Uterus (tissue), 2 donors: ENCODE measurements around the gene DEAF1.

ENCODE experiments used
- POLR2A ChIP-seq, 2 donors: fragments of 450-650 bp; IDR thresholded peaks; one replicate each; pipeline ENCODE4 v1.6.1; 2016; ENCODE audit warnings: antibody characterized with exemption in 2 of 2, mild to moderate bottlenecking in 1 of 2, moderate library complexity in 1 of 2
- TF ChIP-seq, protein P1 (sequence below), 4 experiments: fragments of 200-600 bp in 2 of 4; fragments of 450-650 bp in 2 of 4; sonication (generic) in 2 of 4; IDR thresholded peaks; one replicate each; pipeline ENCODE4 v1.5.1; 2016 to 2019; ENCODE audit warnings: antibody characterized with exemption in 4 of 4, mild to moderate bottlenecking in 2 of 4, moderate library complexity in 1 of 4

DNA sequence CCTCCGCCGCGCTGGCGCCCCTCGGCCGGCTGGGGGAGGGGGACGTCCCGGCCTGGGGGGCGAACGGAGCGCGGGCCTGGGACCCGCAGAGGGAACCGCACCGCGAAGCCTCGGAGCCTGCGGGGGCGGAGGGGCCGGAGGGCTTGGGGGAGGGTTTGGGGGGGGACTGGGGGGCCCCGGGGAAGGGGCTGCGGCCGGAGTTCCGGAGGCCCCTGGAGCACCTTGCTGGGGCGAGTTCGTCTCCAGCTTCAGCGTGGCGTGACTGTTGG, 67.8 kb downstream of the DEAF1 start:
- TF ChIP-seq, protein P1, sequence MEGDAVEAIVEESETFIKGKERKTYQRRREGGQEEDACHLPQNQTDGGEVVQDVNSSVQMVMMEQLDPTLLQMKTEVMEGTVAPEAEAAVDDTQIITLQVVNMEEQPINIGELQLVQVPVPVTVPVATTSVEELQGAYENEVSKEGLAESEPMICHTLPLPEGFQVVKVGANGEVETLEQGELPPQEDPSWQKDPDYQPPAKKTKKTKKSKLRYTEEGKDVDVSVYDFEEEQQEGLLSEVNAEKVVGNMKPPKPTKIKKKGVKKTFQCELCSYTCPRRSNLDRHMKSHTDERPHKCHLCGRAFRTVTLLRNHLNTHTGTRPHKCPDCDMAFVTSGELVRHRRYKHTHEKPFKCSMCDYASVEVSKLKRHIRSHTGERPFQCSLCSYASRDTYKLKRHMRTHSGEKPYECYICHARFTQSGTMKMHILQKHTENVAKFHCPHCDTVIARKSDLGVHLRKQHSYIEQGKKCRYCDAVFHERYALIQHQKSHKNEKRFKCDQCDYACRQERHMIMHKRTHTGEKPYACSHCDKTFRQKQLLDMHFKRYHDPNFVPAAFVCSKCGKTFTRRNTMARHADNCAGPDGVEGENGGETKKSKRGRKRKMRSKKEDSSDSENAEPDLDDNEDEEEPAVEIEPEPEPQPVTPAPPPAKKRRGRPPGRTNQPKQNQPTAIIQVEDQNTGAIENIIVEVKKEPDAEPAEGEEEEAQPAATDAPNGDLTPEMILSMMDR (IDR thresholded peaks at IDR 0.05), result no peak
- no peak for TF ChIP-seq POLR2A (IDR thresholded peaks at IDR 0.05)
